ENCODE measurements around the gene CD38.
"Not testable (repeated sequence)": the region's sequence is repeated elsewhere in the genome, so short reads cannot be mapped to it uniquely, and the experiment has no call there.

The CD38 gene

DNA sequence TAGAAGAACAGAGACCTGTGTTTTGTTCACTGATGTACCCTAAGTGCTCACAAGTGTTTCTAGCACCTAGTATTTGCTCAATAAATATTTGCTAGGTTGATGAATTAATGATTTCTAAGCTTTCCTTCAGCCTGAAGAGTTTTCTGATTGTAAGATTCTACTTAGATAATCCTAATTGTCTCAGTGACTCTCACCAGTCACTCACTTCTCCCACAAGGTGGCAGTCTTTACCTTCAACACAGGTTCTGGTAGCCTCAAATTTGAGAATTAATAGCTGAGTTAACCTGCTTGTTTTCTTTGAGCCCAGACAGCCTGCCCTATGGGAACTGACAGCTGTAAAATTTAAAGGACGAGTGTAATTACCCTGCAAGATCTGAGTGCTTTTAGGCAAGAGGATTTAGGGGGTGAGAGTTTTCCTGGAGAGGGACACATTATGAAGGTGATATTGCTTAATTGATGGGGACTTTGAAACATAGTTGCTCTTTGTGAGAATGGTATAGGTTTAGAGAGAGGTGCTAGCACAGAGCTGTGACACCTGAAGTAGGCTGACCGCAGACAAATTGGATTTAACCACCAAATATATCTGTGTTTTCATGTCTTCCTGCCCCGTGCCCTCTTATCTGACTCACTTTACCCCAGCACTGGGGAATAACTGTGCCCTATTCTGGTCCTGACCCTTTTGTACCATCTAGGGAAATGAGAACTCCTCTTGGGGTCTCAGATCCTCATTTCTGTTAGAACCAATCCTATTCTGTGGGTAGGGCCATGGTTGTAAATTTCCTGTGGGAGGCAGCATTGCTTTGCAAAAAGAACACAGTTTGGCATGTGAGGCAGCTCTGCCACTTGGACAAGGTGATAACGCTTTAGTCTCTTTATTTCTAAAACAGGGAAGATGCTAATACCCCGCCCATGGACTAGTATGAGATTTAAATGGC is 27.7 kb downstream of the CD38 start:
- DNase-seq (ENCODE audit: low spot score in 2 of 2) (no peak), ATAC-seq (peak; percentile 72)
- Mint-ChIP-seq H3K4me3 (no peak overlapping the region), H3K4me1 (peaks cover 8% of the 10 kb centered on the region), H3K27ac (peak overlapping the region; percentile 30), H3K9me3 (no peaks in the 10 kb centered on the region), H3K36me3 (no peaks in the 10 kb centered on the region)

DNA sequence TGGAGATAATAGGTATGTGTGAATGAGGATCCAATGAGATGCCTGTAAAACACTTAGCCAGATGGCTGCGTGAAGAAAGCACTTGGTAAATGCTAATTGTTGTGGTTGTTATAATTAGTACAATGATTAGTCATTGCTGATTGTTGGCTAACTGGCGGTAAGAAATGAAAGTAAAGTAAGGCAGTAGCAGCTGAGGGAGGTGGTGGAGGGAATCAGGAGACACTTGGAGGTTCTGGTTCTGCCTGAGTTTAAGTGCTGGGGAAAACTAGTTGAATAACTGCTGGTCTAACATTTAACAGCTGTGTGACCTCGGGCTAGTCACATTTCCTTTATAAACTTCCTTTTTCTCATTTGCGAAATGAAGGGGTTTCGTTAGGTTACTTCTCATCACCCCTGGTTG is 30.9 kb downstream of the CD38 start:
- no peaks in the 10 kb centered on the region for H3K36me3 Mint-ChIP-seq
- peak overlapping the region; percentile 16 for H3K4me3 Mint-ChIP-seq
- peaks cover 8% of the 10 kb centered on the region for H3K4me1 Mint-ChIP-seq
- no peaks in the 10 kb centered on the region for H3K9me3 Mint-ChIP-seq
- ATAC-seq (peak; percentile 65), DNase-seq (ENCODE audit: low spot score in 2 of 2) (no peak)
- no peak overlapping the region for H3K27ac Mint-ChIP-seq

GRCh38 chr4:15809466-15809865 is 31.3 kb downstream of the CD38 start:
- Mint-ChIP-seq H3K36me3 (no peaks in the 10 kb centered on the region), H3K4me3 (peak overlapping the region; percentile 16), H3K9me3 (no peaks in the 10 kb centered on the region), H3K4me1 (peaks cover 8% of the 10 kb centered on the region), H3K27ac (no peak overlapping the region)
- ATAC-seq, result no peak
- DNase-seq (ENCODE audit: low spot score in 2 of 2), result no peak

- Mint-ChIP-seq H3K4me3 (no peak overlapping the region), H3K36me3 (no peaks in the 10 kb centered on the region), H3K9me3 (no peaks in the 10 kb centered on the region), H3K4me1 (peaks cover 8% of the 10 kb centered on the region), H3K27ac (no peak overlapping the region)
- ATAC-seq (no peak), DNase-seq (ENCODE audit: low spot score in 2 of 2) (no peak)
These were observed 33.7 kb downstream of the CD38 start for GRCh38 chr4:15811703-15812337.

DNA sequence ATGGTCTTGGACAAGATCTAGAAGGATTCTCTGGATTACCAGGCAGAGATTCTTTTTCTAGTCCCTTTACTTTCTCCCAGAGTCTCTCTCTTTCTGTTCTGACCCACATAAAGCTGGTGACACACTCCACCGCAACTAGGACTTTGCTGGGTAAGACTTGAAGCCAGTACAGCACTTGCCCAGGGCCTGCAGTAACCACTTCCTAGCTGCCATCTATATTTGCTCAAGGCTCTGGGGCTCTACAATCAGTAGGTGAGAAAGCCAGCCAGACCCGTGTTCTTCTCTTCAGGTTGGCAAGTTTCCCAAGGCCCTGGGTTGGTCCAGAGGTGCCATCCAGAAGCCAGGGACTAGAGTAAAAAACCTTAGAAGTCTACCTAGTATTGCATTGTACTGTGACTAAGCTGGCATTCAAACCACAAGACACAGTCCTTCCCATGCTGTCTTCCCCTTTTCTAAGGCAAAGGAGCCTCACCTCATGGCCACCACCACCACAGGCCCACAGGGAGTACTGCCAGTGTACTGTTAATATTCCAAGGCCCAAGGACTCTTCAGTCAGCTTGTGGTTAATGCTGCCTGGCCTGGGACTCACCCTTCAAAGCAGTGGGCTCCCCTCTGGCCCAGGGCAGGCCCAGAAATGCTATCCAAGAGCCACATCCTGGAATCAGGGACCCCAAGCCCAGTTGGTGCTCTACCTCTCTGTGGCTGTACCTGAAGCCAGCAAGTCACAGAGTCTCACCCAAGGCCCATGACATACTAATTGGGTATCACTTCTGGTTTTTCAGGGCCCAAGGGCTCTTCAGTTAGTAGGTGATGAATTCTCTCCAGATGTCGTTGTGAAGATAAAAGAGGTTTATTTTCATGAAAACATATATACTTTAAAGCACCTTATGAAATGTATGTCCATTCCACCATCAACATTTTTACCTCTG is 54.7 kb downstream of the CD38 start:
- no peaks in the 10 kb centered on the region for H3K4me1 Mint-ChIP-seq
- peak; percentile 34 for ATAC-seq
- H3K9me3 Mint-ChIP-seq, result no peaks in the 10 kb centered on the region
- H3K4me3 Mint-ChIP-seq, result no peak overlapping the region
- no peak overlapping the region for H3K27ac Mint-ChIP-seq
- no peaks in the 10 kb centered on the region for H3K36me3 Mint-ChIP-seq
- no peak for DNase-seq (ENCODE audit: low spot score in 2 of 2)

GRCh38 chr4:15833801-15834200 is 55.7 kb downstream of the CD38 start:
- Mint-ChIP-seq H3K9me3 (no peaks in the 10 kb centered on the region), H3K36me3 (no peaks in the 10 kb centered on the region), H3K4me3 (no peak overlapping the region), H3K27ac (no peak overlapping the region), H3K4me1 (no peaks in the 10 kb centered on the region)
- ATAC-seq, result no peak
- no peak for DNase-seq (ENCODE audit: low spot score in 2 of 2)

GRCh38 chr4:15836362-15836761 is 58.2 kb downstream of the CD38 start:
- DNase-seq (ENCODE audit: low spot score in 2 of 2), result no peak
- Mint-ChIP-seq H3K4me3 (no peak overlapping the region), H3K4me1 (no peaks in the 10 kb centered on the region), H3K9me3 (no peaks in the 10 kb centered on the region), H3K36me3 (peaks cover 6% of the 10 kb centered on the region), H3K27ac (no peak overlapping the region)
- ATAC-seq, result peak; percentile 58

DNA sequence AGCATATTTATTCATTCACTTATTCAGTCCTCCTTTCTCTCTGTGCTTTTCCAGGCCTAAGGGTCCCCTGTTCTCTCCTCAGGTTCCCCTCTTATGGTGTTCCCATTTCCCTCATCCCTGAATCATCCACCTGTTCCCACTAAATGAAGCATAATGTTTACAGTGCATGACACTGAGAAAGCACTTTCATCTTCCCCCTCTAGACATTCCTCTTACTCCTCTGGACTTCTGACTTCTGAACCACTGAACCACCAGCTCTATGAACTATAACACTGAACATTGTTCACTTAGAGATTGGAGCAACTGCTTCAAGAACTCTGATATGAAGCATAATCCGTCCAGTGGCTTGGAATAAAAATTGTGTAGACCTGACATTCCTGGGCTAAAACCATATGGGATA is 59.5 kb downstream of the CD38 start:
- no peak for ATAC-seq
- Mint-ChIP-seq H3K4me3 (no peak overlapping the region), H3K9me3 (no peaks in the 10 kb centered on the region), H3K4me1 (no peaks in the 10 kb centered on the region), H3K36me3 (peaks cover 6% of the 10 kb centered on the region), H3K27ac (no peak overlapping the region)
- no peak for DNase-seq (ENCODE audit: low spot score in 2 of 2)

GRCh38 chr4:15841194-15841730 is 63.1 kb downstream of the CD38 start:
- H3K4me3 Mint-ChIP-seq; H3K9me3 Mint-ChIP-seq; ATAC-seq; DNase-seq (ENCODE audit: low spot score in 2 of 2); H3K36me3 Mint-ChIP-seq; H3K27ac Mint-ChIP-seq; H3K4me1 Mint-ChIP-seq: not testable (repeated sequence)

DNA sequence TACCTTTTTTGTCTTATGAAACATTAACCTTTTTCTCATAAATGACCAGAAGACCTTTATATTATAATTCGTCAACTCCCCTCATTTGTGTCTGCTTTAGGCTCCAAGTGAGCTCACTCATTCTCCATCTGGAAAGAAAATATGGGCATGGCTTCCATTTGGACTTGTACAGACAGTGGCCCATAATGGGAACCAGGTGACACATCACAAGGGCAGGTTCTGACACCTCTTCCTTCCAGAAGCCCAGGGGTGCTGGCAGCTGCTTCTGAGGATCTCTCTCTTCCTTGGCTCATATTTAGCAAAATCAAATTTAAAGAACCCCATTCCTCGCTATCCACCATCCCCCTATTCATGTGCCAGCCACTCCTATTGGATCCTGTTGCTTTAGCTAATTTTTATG is 69.6 kb downstream of the CD38 start:
- ATAC-seq (no peak), DNase-seq (ENCODE audit: low spot score in 2 of 2) (no peak)
- Mint-ChIP-seq H3K4me3 (no peak overlapping the region), H3K27ac (no peak overlapping the region), H3K36me3 (peaks cover 6% of the 10 kb centered on the region), H3K4me1 (no peaks in the 10 kb centered on the region), H3K9me3 (no peaks in the 10 kb centered on the region)

DNA sequence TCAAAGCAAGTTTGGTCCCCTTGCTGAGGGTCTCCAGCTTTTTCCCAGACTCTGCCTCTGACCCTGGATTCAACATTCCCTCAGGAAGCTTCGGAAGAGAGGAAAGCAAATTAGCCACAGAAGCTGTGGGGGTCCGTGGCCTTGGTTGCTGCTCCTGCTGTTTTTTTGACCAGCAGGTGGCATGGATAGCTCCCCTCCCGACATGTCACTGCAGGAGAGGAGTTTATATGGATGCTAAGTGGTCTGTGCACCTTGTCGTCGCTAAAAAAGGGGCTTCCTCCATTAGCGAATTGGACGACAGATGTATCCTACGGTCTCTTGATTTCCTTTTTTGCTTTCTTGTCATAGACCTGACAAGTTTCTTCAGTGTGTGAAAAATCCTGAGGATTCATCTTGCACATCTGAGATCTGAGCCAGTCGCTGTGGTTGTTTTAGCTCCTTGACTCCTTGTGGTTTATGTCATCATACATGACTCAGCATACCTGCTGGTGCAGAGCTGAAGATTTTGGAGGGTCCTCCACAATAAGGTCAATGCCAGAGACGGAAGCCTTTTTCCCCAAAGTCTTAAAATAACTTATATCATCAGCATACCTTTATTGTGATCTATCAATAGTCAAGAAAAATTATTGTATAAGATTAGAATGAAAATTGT is 70.2 kb downstream of the CD38 start:
- no peak for DNase-seq (ENCODE audit: low spot score in 2 of 2)
- Mint-ChIP-seq H3K27ac (no peak overlapping the region), H3K4me3 (no peak overlapping the region), H3K4me1 (no peaks in the 10 kb centered on the region), H3K9me3 (no peaks in the 10 kb centered on the region), H3K36me3 (peaks cover 6% of the 10 kb centered on the region)
- no peak for ATAC-seq

DNA sequence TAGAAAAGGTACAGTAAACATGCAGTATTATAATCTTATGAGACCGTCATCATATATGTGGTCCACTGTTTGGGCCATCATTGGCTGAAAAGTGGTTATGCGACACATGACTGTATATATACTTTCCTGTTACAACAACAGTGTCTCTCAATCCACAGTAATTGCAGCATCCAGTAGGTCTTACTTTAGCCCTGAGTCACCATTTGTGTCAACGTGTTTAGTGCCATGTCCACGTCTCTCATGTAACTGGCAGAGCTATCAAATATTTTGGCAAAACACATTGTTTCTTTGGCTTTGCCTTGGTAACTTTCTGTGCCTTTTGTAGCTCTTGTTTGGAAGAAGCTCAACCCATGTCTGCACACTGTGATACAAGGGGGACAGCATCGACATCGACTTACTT is 73.8 kb downstream of the CD38 start:
- H3K36me3 Mint-ChIP-seq, result peaks cover 6% of the 10 kb centered on the region
- H3K27ac Mint-ChIP-seq, result no peak overlapping the region
- no peaks in the 10 kb centered on the region for H3K9me3 Mint-ChIP-seq
- H3K4me1 Mint-ChIP-seq, result no peaks in the 10 kb centered on the region
- ATAC-seq, result no peak
- H3K4me3 Mint-ChIP-seq, result no peak overlapping the region
- DNase-seq (ENCODE audit: low spot score in 2 of 2), result peak in 1 of 2 donors; percentile 22

- DNase-seq (ENCODE audit: low spot score in 2 of 2) (no peak), ATAC-seq (no peak)
- Mint-ChIP-seq H3K27ac (no peak overlapping the region), H3K9me3 (no peaks in the 10 kb centered on the region), H3K36me3 (peaks cover 6% of the 10 kb centered on the region), H3K4me3 (no peak overlapping the region), H3K4me1 (no peaks in the 10 kb centered on the region)
These were observed 74.4 kb downstream of the CD38 start for GRCh38 chr4:15852524-15852923.

DNA sequence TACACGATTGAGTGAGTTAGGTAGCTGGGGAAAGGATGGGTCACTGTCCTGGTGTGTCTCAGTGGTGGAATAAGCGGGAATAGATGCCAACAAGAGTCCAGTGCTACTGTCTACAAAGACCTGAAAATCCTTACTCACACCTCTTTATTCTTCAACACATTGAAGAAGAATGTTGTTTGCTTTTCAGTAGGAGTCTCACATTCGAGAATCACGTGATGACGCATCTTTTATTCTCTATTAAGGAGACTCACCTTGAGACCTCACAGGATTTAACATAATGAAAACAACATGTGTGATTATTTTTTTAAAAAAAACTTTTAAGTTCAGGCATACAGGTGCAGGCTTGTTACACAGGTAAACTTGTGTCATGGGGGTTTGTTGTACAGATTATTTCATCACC is 75.2 kb downstream of the CD38 start:
- DNase-seq (ENCODE audit: low spot score in 2 of 2) (peak in 1 of 2 donors; percentile 26), ATAC-seq (no peak)
- Mint-ChIP-seq H3K4me3 (no peak overlapping the region), H3K9me3 (no peaks in the 10 kb centered on the region), H3K27ac (no peak overlapping the region), H3K4me1 (no peaks in the 10 kb centered on the region), H3K36me3 (peaks cover 6% of the 10 kb centered on the region)

All from stimulated activated effector memory CD8-positive, alpha-beta T cell treated with anti-CD3 and anti-CD28 coated beads, Interleukin-12 subunit alpha, Interleukin-12 subunit beta, amount 100 ng/mL, for 72 hours (primary cell).